ENCODE results near the gene GSE1.

DNA sequence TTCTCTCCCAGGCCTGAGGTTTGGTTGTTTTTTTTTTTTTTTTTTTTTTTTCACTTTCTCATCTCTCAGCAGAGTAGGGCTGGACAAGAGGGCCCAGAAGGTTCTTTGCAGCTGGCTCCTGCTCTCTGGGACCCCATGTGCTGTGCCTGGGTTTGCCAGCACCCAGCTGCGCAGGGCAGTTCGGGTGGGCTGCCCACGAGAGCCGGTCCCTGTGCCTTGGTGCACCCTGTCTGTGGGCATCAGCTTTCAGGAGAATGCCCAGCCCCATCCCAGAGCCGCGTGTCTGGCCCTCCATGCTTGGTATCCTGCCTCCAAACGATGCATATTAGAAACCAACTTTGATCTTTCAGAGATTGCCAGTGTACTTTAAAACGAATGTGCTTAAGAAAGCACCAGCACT is 15.0 kb upstream of the GSE1 start:
- TF ChIP-seq, protein P1, sequence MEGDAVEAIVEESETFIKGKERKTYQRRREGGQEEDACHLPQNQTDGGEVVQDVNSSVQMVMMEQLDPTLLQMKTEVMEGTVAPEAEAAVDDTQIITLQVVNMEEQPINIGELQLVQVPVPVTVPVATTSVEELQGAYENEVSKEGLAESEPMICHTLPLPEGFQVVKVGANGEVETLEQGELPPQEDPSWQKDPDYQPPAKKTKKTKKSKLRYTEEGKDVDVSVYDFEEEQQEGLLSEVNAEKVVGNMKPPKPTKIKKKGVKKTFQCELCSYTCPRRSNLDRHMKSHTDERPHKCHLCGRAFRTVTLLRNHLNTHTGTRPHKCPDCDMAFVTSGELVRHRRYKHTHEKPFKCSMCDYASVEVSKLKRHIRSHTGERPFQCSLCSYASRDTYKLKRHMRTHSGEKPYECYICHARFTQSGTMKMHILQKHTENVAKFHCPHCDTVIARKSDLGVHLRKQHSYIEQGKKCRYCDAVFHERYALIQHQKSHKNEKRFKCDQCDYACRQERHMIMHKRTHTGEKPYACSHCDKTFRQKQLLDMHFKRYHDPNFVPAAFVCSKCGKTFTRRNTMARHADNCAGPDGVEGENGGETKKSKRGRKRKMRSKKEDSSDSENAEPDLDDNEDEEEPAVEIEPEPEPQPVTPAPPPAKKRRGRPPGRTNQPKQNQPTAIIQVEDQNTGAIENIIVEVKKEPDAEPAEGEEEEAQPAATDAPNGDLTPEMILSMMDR (IDR thresholded peaks at IDR 0.05) = no peak
- TF ChIP-seq POLR2A (IDR thresholded peaks at IDR 0.05) = no peak

All from thyroid gland (tissue), 4 donors.